Measurements from ENCODE around the gene GNL2. TPM values are rescaled to one million over a fixed set of nuclear protein-coding genes. Genes with fewer than 3 reads are reported as not detected.

The GNL2 gene
- total RNA-seq, 3 donors from 2014 or later: 36.8 to 71.8 (median 63.1) TPM

GRCh38 chr1:37609994-37610393 is 14.3 kb upstream of the GNL2 start:
- no peaks in the 10 kb centered on the region for H3K27me3 ChIP-seq
- H3K36me3 ChIP-seq: no peaks in the 10 kb centered on the region
- no peak for DNase-seq (ENCODE audit: low spot score in 2 of 2)
- no peaks in the 10 kb centered on the region for H3K9me3 ChIP-seq
- no peak overlapping the region for H3K4me3 ChIP-seq
- H3K27ac ChIP-seq: no peak overlapping the region
- TF ChIP-seq, protein P1, sequence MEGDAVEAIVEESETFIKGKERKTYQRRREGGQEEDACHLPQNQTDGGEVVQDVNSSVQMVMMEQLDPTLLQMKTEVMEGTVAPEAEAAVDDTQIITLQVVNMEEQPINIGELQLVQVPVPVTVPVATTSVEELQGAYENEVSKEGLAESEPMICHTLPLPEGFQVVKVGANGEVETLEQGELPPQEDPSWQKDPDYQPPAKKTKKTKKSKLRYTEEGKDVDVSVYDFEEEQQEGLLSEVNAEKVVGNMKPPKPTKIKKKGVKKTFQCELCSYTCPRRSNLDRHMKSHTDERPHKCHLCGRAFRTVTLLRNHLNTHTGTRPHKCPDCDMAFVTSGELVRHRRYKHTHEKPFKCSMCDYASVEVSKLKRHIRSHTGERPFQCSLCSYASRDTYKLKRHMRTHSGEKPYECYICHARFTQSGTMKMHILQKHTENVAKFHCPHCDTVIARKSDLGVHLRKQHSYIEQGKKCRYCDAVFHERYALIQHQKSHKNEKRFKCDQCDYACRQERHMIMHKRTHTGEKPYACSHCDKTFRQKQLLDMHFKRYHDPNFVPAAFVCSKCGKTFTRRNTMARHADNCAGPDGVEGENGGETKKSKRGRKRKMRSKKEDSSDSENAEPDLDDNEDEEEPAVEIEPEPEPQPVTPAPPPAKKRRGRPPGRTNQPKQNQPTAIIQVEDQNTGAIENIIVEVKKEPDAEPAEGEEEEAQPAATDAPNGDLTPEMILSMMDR (IDR thresholded peaks at IDR 0.05): no peak
- TF ChIP-seq POLR2AphosphoS5 (IDR thresholded peaks at IDR 0.05) (no peak), POLR2A (IDR thresholded peaks at IDR 0.05) (no peak)
- intact Hi-C loops (cut with DNase I; ENCODE audit: low total_unique reads): no loop called here
- H3K4me1 ChIP-seq: no peaks in the 10 kb centered on the region

- intact Hi-C loops (cut with DNase I; ENCODE audit: low total_unique reads): no loop called here
- H3K4me3 ChIP-seq: no peak overlapping the region
These were observed 13.3 kb upstream of the GNL2 start for GRCh38 chr1:37609002-37609401.

GRCh38 chr1:37606481-37607263 is 10.9 kb upstream of the GNL2 start:
- H3K9me3 ChIP-seq: no peaks in the 10 kb centered on the region
- TF ChIP-seq POLR2AphosphoS5 (IDR thresholded peaks at IDR 0.05): no peak
- TF ChIP-seq POLR2A (IDR thresholded peaks at IDR 0.05): no peak
- TF ChIP-seq, protein P1 (IDR thresholded peaks at IDR 0.05): no peak
- peak overlapping the region; percentile 67 to 69 for H3K27ac ChIP-seq
- DNase-seq (ENCODE audit: low spot score in 2 of 2): no peak
- H3K27me3 ChIP-seq: no peaks in the 10 kb centered on the region
- intact Hi-C loops (cut with DNase I; ENCODE audit: low total_unique reads): no loop called here
- H3K4me3 ChIP-seq: peak overlapping the region in 1 of 3 donors; percentile 23
- H3K4me1 ChIP-seq: no peaks in the 10 kb centered on the region
- H3K36me3 ChIP-seq: no peaks in the 10 kb centered on the region

More at GRCh38 chr1:37609002-37609401, 13.3 kb upstream of the GNL2 start:
- DNase-seq (ENCODE audit: low spot score in 2 of 2): no peak
- TF ChIP-seq, protein P1 (IDR thresholded peaks at IDR 0.05): no peak
- TF ChIP-seq POLR2A (IDR thresholded peaks at IDR 0.05): no peak
- no peak for TF ChIP-seq POLR2AphosphoS5 (IDR thresholded peaks at IDR 0.05)
- no peaks in the 10 kb centered on the region for H3K27me3 ChIP-seq
- no peaks in the 10 kb centered on the region for H3K36me3 ChIP-seq
- H3K4me1 ChIP-seq: no peaks in the 10 kb centered on the region
- no peak overlapping the region for H3K27ac ChIP-seq
- H3K9me3 ChIP-seq: no peaks in the 10 kb centered on the region

DNA sequence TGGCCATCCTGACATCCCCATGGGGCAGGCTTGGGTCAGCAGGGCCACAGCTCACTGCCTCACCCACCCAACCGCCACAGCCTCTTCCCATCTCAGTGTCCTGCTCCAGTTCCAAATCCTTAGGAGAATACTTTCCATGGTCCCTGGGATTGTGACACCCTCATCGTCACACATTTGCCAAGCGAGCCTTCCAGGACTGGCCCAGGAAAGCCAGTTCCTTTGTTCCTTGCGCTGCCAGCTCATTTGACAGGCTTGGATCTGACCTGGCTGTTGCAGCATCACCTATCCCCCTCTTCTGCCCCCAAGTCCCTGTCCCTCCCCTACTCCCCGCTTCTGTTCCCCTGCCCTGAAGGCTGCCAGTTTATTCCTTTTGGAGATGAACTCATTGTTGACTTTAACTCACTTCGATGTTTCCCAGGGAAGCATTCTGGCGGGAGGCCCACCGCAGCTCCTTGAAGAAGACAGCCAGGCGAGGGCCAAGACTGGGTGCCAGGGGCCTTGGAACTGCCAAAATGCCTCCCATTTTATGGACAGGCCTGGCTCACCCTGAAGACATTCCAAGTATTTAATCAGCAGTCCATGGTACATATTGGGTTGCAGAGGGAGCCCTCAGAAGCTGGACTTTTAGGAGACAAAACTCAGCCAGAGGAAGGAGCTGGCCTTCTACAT is 10.2 kb upstream of the GNL2 start:
- Histone ChIP-seq H3K27me3 (no peaks in the 10 kb centered on the region), H3K4me1 (no peaks in the 10 kb centered on the region), H3K9me3 (no peaks in the 10 kb centered on the region), H3K36me3 (no peaks in the 10 kb centered on the region), H3K27ac (peak overlapping the region; percentile 67 to 69), H3K4me3 (peak overlapping the region in 1 of 3 donors; percentile 23)
- intact Hi-C loops (cut with DNase I; ENCODE audit: low total_unique reads): no loop called here
- peak in 1 of 2 donors; percentile 30 for DNase-seq (ENCODE audit: low spot score in 2 of 2)
- TF ChIP-seq, protein P1 (IDR thresholded peaks at IDR 0.05): no peak
- TF ChIP-seq POLR2AphosphoS5 (IDR thresholded peaks at IDR 0.05) (no peak), POLR2A (IDR thresholded peaks at IDR 0.05) (no peak)

DNA sequence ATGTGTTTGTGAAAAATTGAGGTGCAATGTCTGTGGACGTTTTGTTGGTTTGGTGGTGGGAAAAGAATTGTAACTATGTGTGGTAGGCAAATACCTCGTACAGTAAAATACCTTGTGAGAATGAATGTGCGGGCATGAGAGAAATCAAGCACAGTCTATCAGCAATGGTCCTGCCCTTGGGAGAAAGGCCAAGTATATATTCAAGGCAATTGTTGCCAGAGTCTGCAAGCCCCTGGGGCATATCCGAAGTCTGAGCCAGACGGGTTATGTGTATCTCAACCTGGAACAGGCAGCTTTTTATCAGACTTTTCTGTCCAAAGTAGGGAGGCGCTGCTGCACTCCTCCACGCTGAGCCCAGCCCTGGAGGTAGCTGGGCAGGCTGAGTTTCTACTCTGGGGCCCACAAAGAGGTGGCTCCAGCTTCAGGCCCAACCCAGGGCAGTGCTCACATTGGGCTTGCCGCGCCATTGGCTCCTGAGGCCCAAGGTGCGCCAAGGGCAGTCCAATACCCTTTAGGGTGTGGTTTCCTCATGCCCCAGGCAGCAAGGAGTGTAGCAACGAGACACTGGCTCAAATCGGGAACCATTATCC is 9.4 kb upstream of the GNL2 start:
- H3K9me3 ChIP-seq: no peaks in the 10 kb centered on the region

More for the DNA sequence above, 9.4 kb upstream of the GNL2 start:
- no peak for TF ChIP-seq POLR2AphosphoS5 (IDR thresholded peaks at IDR 0.05)
- no peak for TF ChIP-seq POLR2A (IDR thresholded peaks at IDR 0.05)
- TF ChIP-seq, protein P1 (IDR thresholded peaks at IDR 0.05): no peak
- H3K27me3 ChIP-seq: no peaks in the 10 kb centered on the region
- H3K36me3 ChIP-seq: no peaks in the 10 kb centered on the region
- no peak for DNase-seq (ENCODE audit: low spot score in 2 of 2)
- H3K27ac ChIP-seq: peak overlapping the region; percentile 34 to 69
- intact Hi-C loops (cut with DNase I; ENCODE audit: low total_unique reads): no loop called here
- no peak overlapping the region for H3K4me3 ChIP-seq
- H3K4me1 ChIP-seq: no peaks in the 10 kb centered on the region

Measured in breast epithelium (tissue), 4 donors.